SK-N-SH (cell line): Measurements from ENCODE around the gene ELANE.

Experiments used
- CTCF ChIP-seq: fragments of 200-600 bp; sonication (generic); IDR thresholded peaks from 2 replicates; pipeline ENCODE4 v1.6.1; 2017; ENCODE audit warnings: antibody characterized with exemption, mild to moderate bottlenecking, moderate library complexity
- GABPA ChIP-seq: IDR thresholded peaks from 2 replicates; pipeline ENCODE4 v1.4.0; 2012; ENCODE audit warnings: low read depth, mild to moderate bottlenecking
- RFX5 ChIP-seq: IDR thresholded peaks from 2 replicates; pipeline ENCODE4 v1.6.1; 2012; ENCODE audit warnings: mild to moderate bottlenecking, improper control_type of control experiment, low read length
- USF1 ChIP-seq: IDR thresholded peaks from 2 replicates; pipeline ENCODE4 v1.4.0; 2012; ENCODE audit warnings: low read depth, borderline replicate concordance
- TF ChIP-seq, protein P1 (sequence below): fragments of 150-350 bp; IDR thresholded peaks from 2 replicates; pipeline ENCODE4 v1.6.1; 2016; ENCODE audit warnings: mild to moderate bottlenecking, low read depth, low read length

- no peak for TF ChIP-seq CTCF
- no peak for TF ChIP-seq USF1
- no peak for TF ChIP-seq GABPA
- TF ChIP-seq, protein P1, sequence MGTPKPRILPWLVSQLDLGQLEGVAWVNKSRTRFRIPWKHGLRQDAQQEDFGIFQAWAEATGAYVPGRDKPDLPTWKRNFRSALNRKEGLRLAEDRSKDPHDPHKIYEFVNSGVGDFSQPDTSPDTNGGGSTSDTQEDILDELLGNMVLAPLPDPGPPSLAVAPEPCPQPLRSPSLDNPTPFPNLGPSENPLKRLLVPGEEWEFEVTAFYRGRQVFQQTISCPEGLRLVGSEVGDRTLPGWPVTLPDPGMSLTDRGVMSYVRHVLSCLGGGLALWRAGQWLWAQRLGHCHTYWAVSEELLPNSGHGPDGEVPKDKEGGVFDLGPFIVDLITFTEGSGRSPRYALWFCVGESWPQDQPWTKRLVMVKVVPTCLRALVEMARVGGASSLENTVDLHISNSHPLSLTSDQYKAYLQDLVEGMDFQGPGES: no peak
- TF ChIP-seq RFX5: no peak
Measured at GRCh38 chr19:812747-813218, 39.3 kb upstream of the ELANE start.
